Activated T-helper 1 cell treated with anti-CD3 and anti-CD28 coated beads, Interleukin-2, amount 50 U/mL, for 16 hours (primary cell): ENCODE data around the gene FAM43B.

ENCODE experiments used
- DNase-seq, 2 donors: peaks; one replicate each; pipeline ENCODE4 v3.0.0-alpha.2; 2020; ENCODE audit warnings: low read depth in 1 of 2, low spot score in 1 of 2

Gene FAM43B

DNA sequence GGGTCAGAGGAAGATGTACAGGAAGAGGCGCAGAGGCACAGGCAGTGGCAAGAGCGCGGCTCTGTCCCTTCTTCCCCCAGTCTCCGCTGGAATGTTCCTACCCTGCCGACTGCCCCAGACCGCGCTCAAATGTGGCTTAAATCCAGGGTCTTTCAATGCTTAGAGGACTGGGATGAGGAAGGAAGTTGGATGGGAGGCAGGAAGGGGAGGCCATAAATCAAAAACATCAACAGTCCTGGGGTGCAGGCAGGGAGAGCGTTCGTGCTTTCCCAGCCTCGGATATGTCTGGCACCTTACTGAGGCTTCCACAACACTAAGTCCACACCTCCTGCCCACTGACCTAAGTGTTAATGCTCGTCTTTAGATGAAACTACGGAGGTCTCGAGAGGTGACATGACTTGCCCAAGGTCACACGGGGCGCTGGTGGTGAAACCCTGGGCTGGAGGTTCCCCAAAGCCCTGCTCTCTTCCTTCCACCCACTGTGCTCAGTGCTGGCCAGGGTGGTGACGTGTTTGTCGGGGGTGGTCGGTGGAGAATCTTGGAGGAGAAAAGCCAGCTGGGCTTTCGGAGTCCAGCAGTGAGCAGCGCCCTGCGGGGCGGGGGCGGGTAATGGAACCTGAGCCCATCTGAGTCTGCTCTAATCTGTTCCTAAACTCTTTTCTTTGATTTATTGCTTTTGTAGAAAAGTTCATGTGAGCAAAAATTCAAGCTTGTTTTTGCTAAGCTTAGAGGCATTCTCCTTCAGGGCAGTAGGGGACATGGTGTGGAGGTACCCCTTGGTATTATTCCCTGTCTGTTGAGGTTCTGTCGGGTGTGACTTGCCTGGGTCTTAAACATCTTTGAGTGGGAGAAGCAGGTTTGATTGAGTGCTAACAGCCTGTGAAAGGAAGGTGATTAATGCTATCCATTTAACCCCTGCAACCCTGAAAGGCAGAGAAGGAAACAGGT, 37.2 kb downstream of the FAM43B start:
- DNase-seq = no peak

DNA sequence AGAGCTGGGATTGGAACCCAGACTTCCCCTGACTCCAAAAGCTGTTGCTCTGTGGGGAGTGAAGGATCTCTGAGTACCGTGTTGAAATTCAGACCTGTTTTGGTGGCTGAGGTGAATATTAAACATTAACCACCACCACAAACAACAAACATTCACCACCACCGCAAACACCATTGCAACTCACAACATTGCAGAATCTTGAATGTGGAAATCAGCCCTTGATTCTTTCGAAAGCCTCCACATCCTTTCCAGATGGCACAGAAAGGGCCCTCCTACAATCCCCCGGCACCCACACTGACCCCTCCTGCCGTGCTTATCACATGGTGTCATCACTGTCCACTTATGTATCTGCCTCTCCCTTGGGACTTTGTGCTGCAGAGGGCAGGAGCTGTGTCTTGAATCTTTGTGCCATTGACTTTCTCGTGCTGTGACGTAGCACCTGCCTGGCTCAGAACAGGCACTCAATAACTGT, 38.0 kb downstream of the FAM43B start:
- no peak for DNase-seq

DNA sequence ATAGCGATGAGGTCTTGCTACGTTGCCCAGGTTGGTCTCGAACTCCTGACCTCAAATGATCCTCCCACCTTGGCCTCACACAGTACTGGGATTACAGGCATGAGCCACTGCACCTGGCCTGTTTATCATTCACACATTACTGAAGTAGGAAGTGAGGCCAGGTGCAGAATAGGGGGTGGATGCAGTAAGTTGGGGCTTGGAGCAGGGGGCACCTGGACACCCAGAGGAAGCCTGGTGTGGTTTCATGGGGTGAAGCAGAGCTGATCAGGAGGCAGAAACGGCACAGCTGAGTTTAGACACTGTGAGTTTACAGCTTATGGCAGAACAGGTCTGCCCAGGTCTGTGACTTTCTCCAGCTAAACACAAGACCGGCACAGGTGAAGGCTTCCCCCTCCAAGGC, 41.4 kb downstream of the FAM43B start:
- no peak for DNase-seq

DNA sequence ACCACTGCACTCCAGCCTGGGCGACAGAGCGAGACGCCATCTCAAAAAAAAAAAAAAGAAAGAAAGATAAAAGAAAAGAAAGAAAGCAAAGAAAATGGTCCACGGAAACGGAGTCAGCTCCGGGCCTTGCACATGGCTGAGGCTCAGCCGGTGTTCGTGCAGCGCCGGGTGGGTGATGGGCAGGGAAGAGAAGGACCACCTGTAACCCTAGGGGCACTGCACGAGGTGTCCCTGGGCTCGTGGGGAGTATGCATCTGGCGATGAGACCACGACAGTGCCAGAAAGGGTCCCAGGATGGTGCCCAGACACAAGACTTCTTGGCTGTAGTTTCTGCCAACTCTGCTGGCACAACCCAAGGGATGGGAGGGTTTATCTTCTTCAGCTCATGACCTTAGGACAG, 42.4 kb downstream of the FAM43B start:
- no peak for DNase-seq

DNA sequence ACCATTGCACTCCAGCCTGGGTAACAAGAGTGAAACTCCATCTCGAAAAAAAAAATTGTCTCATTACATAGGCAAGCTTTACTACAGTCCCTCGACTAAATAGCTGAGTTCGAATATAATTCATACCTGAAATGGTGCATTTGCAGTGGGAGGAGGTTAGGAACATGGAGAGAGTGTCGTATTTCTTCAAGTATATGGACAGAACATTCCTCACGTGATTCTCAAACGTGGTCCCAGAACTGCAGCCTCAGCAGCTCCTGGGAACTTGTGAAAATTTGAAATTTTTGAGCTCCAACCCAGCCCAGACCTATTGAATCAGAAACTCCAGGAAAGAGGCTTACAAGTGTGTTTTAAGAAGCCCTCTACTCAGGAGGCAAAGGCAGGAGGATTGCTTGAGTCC, 43.7 kb downstream of the FAM43B start:
- no peak for DNase-seq

DNA sequence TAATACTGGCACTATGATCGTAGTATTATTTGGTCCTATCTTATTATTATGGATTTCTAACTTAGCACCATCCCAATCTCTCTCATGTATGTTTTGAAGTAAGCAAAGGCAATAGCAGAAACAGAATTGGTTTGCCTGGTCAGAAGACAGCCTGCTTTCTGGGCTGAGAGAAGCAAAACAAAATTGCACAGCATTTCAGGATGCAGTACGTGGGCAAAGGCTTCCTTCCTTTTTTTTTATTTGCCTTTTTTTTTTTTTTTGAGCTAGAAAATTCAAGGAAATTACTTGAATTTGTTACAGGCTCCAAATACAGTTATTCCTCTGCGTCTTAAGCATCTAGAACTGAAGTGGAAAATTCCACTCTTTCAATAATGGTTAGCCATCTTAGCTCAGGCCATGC, 45.3 kb downstream of the FAM43B start:
- no peak for DNase-seq

DNA sequence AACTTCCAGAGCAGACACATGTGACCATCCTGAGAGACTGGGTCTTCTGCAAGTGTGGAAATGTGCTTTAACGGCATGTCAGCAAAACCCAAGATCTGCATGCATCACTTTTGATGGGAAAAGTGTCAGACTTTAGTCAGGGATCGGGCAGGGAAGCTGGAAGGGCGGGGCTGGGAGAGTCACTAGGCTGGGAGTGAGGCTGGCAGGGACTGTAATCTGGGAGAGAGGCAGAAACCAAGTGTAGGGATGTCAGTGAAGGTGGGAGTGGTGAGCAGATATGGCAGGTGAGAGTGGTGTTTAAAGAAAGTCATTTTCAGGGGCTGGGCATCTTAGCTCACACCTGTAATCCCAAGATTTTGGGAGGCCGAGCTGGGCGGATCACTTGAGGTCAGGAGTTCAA, 47.8 kb downstream of the FAM43B start:
- DNase-seq = no peak

DNA sequence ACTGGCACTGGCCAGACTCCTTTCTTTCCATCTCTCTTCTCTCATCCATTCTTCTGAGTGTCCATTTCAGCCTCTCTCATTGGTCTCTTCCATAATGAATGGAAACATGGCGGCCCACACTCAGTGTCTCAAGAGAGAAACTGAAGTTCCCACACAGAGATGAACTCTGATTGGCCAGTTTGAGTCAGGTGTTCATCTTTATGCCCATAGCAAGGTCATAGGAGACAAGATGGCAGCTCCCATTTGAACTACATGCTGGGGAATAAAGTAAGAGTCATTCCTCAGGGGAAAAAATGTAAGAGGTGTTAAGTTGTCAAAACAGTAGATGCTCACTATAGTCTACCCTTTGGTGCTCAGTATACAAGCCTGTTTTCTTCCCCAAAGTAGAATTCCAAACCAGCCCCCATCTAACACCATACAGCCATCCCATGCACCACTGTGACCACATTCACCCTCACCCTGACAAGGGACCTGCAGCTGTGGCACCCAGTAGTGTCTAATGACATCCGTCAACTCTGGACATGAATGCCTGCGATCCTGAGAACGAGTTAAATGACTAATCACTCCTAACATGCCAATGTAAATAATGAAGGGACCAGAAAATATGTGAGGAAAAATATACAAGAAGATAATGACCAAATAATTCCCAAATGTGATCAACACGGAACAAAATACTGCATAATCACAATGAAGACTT, 48.9 kb downstream of the FAM43B start:
- DNase-seq = no peak

DNA sequence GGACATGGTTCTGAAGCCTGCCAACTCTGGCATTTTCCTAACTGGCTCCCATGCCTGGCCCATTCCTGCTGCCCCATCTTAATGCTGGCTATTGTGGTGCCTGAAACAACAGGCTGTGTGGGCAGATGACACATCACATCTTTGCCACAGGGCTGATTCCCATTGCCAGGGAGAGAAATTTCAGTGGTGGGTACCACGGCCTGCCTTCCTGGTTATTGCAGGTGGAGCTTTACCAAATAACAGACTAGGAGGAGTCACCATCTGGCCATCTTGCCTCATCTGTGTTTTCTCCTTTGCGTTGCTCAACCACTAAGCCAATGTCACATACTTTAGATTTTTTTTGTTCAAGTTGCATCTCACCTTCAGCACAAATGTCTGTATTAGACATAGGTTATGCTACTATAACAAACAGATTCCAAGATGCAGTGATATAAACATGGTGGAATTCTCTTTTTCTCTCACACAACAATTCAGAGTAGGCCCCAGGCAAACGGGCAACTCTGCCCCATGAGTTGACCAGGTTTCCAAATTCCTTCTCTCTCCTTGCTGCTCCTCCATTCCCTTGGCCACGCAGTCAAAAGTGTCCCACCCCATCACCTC, 50.6 kb downstream of the FAM43B start:
- DNase-seq = no peak

DNA sequence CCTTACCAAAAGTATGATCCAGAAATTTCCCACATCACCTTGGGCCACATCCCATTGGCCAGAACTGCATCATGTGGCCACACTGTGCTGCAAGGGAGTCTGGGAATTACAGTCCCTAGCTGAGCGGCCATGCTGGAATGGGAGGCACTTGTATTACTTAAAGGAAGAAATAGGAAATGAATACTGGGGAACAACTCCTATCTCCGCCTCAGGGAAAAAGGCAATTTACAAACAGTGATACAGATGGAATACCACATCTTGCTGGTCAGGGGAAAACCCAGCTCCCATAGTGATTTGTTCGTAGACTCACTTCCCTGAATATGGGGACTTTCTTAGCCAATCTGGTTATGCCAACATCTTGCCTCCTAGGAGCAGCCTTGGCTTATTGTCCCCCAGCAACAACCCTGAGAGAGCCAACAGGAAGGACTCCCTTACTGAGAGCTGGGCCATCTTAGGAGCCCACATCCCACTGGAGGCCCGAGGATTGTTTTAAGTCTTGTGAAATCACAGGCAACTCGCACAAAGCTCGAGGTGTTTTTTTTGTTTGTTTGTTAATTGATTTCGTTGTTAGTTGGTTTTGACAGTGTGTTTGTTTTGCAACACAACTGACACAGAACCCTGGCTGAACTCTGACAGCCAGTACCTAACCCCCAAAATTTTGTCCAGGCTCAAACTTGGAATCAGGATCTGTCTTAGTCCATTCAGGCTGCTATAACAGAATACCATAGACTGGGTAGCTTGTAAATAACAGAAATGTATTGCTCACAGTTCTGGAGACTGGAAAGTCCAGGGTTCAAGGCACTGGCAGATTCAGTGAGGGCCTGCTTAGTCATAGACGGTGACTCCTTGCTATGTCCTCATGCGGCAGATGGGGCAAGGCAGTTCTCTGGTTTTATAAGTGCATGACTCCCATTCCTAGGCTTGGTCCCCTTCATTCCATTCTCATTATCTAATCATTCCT, 51.4 kb downstream of the FAM43B start:
- DNase-seq = no peak
